Omental fat pad (tissue), 4 donors: Measurements from ENCODE around the gene CBARP. TPM values are rescaled to one million over a fixed set of nuclear protein-coding genes. Genes with fewer than 3 reads are reported as not detected.

Source experiments
- ATAC-seq: fragments of 150-250 bp; one replicate; pipeline ENCODE4 v1.9.1; 2016; ENCODE audit warnings: mild to moderate bottlenecking, moderate library complexity; ENCODE audit not compliant: low FRiP score
- DNase-seq: peaks from one replicate; pipeline ENCODE4 v3.0.0-alpha.2; 2019; ENCODE audit warnings: low spot score
- total RNA-seq, 4 donors: library from RNA; depleted of rRNA; stranded (reverse); fragments of >200 nt; gene quantifications; one replicate each; pipeline ENCODE4 v1.1.0, GENCODE V29; 2016
- TF ChIP-seq, protein P1 (sequence below), 3 donors: fragments of 450-650 bp; IDR thresholded peaks; one replicate each; pipeline ENCODE4 v1.5.1; 2016 to 2017; ENCODE audit warnings: antibody characterized with exemption in 3 of 3, mild to moderate bottlenecking in 3 of 3, moderate library complexity in 2 of 3

Gene CBARP
- total RNA-seq, 4 donors from 2014 or later, result 0.63 to 19.6 (median 2.2) TPM; not detected in 1

DNA sequence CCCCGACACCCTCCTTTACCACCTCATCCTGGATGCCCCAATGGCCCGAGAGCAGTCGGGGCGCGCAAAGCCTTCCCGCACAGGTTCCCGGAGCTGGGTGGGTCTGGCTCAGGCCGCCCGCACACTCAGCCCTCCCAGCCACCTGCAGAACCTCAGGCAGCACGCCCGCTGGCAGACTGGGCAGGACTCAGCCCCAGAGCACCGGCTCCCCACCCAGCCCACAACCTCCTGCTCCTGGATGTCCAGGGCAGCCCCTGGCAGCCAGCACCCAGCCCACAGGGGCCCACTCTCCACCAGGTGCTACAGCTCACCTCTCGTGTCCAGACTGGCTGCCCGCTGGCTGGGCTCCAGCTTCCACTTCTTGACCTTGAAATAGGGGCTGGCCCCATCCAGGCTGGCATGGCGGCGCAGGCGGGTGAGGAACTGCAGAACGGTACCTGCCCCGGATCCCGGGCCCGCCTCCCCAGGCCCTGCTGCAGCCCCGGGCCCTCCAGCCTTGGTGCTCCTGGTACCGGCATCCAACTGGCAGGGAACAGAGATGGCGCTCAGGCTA is 4.6 kb downstream of the CBARP start:
- TF ChIP-seq, protein P1, sequence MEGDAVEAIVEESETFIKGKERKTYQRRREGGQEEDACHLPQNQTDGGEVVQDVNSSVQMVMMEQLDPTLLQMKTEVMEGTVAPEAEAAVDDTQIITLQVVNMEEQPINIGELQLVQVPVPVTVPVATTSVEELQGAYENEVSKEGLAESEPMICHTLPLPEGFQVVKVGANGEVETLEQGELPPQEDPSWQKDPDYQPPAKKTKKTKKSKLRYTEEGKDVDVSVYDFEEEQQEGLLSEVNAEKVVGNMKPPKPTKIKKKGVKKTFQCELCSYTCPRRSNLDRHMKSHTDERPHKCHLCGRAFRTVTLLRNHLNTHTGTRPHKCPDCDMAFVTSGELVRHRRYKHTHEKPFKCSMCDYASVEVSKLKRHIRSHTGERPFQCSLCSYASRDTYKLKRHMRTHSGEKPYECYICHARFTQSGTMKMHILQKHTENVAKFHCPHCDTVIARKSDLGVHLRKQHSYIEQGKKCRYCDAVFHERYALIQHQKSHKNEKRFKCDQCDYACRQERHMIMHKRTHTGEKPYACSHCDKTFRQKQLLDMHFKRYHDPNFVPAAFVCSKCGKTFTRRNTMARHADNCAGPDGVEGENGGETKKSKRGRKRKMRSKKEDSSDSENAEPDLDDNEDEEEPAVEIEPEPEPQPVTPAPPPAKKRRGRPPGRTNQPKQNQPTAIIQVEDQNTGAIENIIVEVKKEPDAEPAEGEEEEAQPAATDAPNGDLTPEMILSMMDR (IDR thresholded peaks at IDR 0.05), result no peak
- no peak for ATAC-seq
- no peak for DNase-seq

DNA sequence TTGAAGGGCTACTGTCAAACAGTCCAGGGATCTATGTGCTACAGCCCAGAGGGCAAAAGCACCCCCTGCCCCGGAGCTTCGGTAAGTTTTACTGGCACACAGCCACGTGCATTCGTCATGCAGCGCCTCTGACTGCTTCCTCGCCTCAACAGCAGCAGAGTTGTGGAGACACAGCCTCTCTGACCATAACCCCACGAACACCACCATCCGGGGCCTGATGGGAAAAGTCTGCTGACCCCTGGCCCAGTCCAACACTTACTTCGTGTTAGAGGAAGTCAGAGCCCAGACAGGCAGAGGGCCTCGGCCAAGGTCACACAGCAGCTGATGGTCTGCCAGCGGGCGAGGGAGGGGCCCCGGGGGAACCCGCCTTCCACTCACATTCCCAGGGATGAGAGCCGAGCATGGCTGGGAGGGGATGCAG is 5.1 kb downstream of the CBARP start:
- DNase-seq (no peak), ATAC-seq (no peak)
- TF ChIP-seq, protein P1 (IDR thresholded peaks at IDR 0.05), result no peak

DNA sequence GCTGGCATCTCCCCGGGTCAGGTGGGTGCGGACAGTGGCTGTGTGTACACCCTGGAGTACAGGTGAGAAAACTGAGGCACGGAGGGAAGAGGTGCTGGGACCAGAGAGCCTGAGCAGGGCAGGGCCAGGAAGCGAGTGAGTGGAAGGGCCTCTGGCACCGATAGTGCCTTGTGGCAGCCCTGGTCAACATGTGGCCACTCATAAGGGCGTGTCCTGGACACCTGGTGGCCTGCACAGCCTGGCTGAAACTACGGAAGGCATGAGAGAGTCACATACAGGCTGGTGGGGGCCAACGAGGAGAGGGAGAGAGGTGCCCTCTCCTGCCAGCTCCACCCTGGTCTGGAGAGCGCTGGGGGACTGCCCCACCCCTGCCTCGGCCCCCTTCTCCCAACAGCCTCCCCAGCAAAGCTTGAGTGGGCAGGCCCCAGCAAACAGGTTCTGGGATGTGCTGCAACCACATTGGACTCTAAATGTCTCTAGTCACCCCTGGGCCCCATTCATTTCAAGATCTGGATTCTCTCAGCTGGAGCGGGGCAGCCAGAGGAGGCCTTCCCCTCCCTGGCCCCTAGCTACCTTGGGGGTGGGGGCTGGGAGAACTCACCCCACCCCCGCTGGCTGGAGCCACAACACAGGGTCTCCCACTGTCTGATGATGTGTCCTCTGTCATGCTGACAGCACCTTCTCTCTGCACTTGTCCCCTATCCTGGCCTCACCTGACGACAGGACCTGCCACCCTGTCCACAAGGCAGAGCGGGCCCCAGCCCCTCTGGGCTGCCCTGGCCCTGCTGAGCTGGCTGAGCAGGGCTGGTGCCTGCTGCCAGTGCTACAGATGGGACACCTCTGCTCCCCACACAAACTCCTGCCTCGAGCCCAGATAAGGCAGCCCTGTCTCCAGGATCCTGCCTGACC is 5.8 kb downstream of the CBARP start:
- TF ChIP-seq, protein P1 (IDR thresholded peaks at IDR 0.05), result no peak
- DNase-seq, result no peak
- no peak for ATAC-seq

DNA sequence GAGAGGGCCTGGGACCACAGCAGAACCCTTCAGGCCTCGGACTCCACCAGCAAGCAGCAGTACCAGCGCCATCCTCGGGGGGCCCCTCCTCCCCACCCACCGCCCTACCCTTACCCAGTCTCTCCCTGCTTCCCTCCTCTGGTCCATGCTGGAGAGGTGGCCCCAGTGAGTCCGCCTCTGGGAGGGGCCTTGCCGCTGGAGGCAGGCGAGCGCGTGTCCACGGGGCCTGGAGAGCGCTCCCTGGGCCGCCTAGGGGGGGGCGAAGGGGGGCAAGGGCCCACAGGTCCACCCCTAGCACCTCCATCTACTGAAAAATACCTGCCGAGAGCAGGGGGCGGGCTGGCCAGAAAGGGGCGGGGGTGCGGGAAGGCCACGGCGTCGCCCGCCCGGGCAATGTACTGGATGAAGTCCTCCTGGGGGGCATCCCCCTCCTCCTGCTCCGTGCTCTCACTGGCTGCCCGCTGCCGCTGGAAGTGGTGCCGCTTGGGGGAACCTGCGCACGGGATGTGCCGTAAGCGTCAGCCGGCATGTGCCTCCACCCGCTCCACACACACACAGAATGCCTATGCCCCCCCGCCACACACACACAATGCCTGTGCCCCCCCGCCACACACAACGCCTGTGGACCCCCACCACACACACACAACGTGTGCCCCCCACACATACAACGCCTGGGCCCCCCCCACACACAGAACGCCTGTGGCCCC is 6.9 kb downstream of the CBARP start:
- no peak for ATAC-seq

DNA sequence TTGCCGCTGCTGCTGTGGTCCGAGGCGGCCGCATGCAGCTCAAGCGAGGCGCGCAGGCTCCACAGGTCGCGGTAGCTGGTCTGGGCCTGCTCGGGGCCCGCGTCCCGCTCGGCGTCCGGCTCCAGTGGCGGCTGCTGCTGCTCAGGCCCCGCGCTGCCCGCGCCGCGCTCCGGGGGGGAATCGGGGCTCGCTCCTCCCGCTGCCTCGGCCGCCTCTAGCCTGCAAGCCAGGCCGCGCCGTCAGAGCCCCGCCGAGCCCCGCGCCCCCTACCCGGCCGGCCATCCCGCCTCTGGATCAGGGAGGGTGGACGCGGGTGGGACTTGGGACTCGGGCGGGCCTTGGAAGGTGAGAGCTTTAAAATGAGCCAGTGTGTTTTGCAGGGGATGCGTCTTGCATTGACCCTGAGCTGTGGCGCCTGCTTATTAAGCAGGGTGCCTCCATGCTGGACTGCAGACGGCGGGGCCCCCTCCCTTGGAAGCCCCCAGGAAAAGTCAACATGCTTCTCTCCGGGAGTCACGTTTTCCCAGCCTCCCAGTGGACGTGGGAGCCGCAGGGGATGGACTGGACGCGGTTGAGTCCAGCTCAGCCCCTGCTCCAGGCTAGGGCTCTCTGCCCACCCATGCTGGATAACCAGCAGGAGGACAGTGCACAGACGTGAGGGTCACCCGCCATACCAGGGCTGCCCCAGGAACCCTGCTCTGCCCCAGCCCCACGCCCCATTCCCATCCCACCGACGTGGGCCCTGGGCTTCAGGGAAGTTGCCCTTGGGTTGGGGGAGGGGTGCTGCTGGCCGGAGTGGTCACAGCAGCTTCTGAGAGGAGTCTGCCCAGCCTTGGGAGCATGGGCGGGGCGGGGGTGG is 7.7 kb downstream of the CBARP start:
- no peak for DNase-seq
- TF ChIP-seq, protein P1 (IDR thresholded peaks at IDR 0.05), result no peak
- no peak for ATAC-seq

More for the DNA sequence above, 6.9 kb downstream of the CBARP start:
- DNase-seq, result no peak
- TF ChIP-seq, protein P1 (IDR thresholded peaks at IDR 0.05), result no peak
